Measurements from ENCODE around the gene SCAMP3.
"Not testable (repeated sequence)": the region's sequence is repeated elsewhere in the genome, so short reads cannot be mapped to it uniquely, and the experiment has no call there.

The SCAMP3 gene

DNA sequence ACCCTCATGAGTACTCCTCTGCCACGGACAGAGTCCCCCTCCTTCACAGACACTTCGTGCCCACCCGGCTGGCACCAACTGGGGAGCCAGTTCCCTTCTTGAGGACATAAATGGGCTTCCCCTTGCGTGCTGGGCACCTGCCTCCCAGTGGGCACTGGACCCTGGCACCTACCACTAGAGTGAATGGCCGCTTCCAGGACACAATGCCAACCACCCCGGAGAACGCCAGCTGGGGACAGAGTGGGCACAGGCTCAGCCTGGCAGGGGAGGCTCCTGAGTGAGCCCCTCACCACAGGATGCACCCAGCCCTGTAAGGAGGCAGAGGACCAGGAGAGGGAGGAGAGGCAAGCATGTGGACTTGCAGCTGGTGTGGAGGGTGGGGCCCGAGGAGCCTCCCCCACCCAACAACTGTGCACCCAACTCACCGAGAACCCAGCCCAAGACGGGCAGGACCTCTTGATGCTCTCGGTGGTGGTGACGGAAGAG is 7.9 kb downstream of the SCAMP3 start:
- DNase-seq: no peak

DNA sequence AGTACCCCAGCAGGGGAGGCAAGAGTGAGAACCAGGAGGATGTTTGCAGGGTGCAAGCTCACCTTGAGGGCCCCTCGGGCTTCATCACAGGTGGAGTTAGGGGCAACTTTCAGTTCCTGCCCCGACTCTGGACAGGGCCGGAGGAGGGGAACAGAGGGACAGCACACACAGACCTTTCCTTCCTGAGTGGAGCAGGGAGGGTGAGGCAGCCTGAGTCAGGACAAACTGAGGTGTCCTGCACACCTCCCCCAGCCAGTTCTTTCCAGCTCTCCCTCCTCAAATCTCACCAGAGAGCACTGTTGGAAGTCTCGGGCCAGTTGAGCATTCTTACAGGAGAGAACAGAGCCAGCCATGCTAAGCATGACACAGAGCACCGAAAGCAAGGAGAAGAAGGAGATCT is 8.4 kb downstream of the SCAMP3 start:
- DNase-seq: no peak

DNA sequence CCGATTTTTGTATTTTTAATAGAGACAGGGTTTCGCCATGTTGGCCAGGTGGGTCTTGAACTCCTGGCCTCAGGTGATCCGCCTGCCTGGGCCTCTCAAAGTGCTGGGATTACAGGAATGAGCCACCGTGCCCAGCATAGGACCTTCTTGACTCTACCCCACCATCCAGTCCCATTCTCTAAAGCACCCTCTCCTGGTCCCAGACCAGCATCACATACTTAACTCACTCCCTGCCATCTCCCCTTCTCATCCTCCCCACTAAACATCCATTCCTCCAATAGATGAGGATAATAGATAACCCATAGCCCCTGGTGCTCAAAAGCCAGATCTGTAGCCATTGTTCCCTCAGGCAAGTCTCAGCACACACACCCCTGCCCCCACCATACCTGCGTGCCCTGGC is 9.0 kb downstream of the SCAMP3 start:
- DNase-seq: no peak

DNA sequence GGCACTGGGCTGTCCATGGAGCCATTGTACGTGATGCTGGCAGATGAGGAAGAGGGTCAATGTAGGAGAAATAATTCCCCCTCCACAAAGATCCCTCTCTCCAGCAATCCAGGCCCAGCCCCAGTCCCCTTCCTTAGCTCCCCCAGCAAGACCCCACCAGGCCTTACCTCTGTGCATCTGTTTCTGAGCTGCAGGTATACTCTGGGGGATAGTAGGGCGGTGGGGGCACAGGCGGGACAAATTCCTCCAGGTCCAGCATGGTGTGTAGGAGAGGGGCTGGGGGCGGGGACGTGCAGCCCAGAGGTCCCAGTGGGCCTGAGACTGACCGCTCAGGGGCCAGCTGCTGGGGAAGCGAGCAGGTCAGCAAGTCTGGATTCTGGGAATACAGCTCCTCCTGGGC is 10.6 kb downstream of the SCAMP3 start:
- DNase-seq: no peak

DNA sequence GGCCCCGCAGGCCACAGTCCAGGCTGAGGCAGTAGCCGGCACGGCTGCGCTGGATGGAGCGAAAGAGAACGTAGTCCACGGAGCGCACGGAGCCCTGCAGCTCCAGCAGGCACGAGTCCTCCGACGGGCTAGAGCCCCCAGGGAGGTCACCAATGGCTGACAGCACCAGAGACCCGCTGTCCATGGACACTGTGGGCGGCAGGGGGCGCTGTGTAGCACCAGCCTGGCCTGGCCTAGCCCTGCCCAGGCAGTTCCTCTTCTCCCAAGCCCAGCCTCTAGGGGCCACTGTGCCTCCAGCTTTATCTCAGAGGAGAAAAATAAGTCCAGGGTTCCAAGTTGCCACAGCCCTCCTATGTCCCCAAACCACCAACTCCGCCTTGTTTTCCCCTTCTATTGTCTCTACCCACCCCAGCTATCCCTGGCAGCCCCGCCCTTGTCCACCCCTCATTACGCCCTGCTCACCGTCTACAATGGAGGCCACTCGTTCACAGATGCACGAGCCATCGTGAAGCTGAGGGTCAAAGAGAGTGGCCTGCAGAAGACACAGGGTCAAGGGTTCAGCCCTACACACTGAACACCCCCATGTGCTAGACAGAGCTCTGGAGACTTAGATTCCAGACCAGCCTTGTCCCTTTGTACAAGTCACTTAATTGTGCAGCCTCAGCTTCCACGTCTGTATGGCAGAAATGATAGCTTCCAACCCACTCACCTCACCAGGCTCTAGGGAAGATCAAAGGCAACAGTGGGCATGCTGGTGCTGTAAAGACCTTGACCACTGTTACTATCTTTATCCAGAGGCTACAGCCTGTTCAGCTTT is 11.3 kb downstream of the SCAMP3 start:
- peak; percentile 92 for DNase-seq

DNA sequence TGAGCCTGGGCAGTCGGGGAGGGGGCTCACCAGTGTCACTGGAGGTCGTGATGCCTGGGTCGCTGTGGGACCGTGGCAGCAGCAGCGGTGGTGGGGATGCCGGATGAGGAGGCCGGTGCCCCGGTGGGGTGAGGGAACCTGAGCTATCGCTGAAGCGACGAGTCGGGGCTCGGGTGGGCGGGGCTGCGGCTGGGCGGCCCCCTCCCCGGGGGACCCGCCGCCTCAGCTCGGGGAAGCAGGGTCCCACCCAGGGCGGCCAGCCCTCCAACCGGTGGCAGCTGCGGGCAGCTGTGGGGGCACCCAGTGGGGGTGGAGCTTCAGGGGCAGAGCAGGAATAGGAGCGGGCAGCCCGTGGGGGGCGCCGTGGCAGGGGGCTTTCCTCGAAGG is 11.9 kb downstream of the SCAMP3 start:
- no peak for DNase-seq

DNA sequence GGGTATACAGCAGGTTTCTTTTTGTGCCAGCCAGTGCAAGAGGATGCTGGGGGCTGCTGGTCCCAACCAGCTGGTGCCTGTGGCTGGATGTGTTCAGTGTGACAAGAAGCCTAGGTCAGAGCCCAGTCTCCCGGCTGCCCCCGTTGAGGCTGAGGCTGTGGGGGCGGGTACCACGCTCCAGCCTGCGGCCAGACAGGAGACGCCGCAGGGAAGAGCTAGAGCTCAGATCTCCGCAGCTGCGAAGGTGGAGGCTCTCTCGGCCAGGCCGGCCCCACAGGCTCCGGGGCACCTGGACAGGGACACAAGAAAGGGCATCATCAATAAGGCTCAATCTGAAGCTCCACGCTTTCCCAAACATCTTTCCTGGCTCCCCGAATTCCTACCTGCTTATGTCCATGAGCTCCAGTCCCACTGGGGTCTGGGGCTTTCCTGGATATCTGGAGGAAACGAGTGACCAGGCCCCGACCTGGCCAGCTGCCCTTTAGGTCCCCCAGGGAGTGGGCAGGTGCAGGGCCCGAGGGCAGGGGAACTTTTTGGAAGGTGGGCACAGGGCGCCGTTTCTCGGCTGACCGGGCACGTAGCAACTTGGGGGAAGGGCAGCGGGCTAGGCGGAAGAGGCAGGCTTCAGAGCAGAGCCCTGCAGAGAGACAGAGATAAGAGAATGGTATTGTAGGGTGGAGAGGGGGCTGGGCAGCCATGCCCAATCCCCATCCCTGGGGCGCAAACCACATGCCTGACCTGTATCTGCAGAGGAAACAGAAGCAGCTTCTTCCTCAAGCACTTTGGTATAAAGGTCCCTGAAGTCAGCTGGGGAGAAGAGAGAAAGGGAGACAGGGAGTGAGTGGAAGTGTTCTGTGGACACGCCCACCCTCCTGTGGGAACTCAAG is 14.2 kb downstream of the SCAMP3 start:
- no peak for DNase-seq

DNA sequence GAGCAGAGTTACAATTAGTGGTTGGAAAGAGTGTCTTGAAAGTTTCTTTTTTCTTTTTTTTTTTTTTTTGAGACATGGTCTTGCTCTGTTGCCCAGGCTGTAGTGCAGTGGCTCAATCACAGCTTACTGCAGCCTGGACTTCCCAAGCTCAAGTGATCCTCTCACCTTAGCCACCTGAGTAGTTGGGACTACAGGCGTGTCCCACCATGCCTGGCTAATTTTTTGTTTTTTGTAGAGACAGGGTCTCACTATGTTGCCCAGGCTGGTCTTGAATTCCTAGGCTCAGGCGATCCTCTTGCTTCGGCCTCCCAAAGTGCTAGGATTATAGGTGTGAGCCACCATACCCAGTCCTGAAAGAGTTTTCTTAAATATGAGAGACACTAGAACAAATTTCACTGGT is 15.4 kb downstream of the SCAMP3 start:
- DNase-seq: not testable (repeated sequence)

DNA sequence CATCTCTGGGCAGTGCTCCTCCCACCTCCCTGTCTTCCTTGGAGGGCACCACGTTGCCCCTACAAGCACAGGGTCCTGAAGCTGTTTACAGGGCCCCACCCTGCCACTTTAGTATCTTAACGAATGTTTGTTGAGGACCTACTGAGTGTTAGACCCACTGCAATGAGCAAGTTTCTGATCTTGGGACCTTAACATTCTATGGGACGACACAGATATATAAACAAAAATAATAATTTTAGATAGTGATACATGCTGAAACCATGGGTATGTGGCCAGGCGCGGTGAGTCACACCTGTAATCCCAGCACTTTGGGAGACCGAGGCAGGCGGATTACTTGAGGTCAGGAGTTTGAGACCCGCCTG is 17.0 kb downstream of the SCAMP3 start:
- DNase-seq: no peak

DNA sequence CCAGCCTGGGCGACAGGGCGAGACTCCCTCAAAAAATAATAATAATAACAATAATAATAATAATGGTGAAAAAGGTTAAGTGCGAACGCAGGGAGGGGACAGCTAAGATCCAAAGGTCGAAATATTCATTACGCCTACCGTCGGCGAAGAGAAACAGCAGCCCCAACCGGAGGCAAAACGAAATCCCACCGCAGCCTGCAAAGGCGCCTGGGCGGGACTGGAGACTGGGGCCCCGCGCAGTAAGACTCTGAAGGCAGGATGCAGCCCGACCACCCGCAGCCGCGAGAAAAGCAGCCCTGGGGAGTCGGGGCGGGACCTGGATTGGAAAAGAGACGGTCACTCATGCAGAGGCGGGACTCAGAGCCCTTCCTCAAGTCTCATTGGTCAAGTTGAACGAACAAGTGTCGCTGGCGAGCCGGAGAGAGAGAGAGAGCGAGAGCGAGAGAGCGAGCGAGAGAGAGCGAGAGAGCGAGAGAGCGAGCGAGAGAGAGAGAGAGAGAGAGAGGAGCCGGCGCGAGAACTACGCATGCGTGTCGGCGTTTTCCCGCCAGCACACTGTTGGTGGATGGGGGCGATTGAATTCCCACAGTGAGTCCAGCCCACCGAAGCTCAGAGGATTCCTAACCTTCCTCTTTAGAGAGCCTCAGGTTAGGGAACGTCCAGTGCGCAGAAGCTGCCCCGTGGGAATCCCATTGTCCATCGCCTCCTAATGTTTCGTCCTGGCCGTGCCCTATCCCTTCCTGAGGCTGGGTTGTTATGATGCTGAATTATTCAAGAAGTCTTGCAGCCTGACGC is 17.6 kb downstream of the SCAMP3 start:
- peak; percentile 98 for DNase-seq

DNA sequence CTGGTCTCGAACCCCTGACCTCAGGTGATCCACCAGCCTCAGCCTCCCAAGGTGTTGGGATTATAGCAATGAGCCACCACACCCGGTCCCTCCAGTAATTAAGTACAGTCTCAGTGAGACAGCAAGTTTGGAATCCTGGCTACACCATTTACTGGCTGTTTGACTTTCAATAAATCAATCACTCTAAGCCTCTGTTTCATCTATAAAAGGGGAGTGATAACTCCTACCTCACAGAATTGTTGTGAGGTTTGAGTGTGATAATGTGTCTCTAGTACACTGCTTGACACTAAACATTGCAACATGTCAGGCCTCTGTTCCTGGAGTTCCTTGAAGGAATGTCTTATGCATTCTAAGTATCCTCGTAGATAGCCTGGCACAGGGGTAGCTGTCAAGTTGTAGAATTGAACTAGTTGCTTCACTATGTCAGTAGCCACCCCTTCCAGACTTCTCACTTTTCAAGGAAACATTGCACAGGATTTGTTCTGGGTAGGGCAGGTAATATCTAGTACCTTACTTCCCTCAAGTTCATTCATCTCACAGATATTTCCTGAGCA is 19.3 kb downstream of the SCAMP3 start:
- no peak for DNase-seq

DNA sequence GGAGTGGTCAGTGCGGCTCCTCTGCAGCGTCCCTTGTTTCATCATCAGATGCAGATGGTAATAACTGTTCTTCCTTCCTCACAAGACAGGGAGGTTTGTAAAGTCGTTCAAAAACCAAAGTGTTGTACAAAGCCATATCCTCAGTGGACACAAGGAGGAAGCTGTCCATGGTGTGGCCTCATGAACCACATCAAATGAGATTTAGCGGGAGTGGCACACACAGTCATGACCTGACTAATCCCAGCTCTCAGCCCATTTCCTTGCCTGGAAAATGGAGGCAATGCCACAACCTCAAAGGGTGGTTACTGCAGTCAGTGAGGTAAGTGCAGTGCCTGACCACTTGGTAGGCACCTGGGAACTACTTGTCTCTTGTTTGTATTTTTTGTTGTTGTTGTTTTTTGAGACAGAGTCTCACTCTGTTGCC is 20.3 kb downstream of the SCAMP3 start:
- DNase-seq: no peak

DNA sequence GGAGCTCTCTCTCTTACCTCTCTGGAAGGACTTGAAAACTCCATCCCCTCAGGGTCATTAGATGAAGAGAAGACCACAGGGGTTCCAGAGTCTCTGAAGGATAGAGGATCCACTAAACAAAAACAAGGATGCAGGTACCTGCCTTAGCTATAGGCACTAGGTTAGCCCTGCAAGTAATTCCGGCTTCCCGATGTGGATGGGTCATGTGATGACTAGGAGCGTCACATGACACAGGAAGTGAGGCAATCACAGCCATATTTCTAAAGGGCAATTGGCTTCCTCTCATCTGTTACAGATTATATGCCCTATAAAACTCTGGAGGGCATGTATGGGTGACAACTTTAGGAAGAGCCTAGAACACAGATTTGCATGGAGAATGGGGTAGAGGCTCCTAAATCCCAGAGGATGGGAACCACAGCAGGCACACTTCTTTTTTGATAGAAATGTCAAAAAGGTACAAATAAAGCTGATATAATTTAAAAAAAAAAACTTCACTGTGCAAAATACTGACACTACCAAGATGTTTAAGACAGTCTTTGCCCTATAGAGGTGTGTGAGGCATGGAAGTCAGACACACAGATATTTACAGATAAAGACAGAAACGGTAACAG is 21.0 kb downstream of the SCAMP3 start:
- DNase-seq: peak; percentile 82

DNA sequence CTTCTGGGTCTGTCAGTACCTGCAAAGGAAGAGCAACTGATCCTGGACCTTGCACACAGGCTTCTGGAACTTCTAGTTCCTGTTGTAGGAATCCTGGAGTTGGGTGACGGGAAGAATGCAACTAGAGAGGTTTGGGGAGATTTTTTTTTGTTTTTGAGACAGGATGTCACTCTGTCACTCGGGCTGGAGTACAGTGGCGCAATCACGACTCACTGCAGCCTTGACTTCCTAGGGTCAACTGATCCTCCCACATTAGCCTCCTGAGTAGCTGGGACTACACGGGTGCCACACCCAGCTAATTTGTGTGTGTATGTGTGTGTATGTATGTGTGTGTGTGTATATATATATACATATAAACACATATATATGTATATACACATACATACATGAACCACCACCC is 25.7 kb downstream of the SCAMP3 start:
- DNase-seq: no peak

DNA sequence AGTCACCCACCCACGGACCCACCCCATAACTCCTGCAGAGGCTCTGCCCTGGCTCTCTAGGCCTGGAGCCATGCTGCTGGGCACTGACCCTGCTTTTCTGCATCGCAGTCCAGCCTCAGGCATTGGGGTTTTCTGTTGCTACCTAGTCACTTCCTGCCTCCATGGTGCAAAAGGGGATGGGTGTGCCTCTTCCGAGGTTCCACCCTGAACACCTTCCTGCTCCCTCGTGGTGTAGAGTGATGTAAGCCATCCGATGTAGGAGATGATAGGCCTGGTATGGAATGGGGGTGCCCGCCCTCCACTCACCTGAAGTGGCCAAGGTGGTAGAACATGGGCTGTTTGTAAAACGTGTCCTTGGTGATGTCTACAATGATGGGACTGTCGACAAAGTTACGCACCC is 26.8 kb downstream of the SCAMP3 start:
- not testable (repeated sequence) for DNase-seq

DNA sequence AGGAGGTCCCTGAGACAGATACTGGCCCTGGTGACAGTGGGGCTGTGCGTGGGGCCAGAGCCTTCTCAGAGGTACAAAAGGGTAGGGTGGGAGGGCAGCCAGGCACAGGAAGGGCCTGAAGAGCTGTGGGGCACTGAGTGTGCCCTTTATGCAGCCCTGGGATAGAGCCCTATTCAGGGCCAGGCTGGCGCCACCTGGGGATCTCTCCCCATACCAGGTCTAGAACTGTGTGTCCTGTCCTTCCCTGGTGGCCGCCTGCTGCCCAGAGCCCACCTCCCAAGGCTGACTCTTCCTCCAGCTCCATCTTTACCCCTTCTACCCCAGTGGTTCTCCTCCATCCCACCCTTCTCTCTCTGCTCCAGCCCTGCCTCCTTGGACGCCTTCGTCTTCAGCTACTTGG is 28.7 kb downstream of the SCAMP3 start:
- DNase-seq: not testable (repeated sequence)

DNA sequence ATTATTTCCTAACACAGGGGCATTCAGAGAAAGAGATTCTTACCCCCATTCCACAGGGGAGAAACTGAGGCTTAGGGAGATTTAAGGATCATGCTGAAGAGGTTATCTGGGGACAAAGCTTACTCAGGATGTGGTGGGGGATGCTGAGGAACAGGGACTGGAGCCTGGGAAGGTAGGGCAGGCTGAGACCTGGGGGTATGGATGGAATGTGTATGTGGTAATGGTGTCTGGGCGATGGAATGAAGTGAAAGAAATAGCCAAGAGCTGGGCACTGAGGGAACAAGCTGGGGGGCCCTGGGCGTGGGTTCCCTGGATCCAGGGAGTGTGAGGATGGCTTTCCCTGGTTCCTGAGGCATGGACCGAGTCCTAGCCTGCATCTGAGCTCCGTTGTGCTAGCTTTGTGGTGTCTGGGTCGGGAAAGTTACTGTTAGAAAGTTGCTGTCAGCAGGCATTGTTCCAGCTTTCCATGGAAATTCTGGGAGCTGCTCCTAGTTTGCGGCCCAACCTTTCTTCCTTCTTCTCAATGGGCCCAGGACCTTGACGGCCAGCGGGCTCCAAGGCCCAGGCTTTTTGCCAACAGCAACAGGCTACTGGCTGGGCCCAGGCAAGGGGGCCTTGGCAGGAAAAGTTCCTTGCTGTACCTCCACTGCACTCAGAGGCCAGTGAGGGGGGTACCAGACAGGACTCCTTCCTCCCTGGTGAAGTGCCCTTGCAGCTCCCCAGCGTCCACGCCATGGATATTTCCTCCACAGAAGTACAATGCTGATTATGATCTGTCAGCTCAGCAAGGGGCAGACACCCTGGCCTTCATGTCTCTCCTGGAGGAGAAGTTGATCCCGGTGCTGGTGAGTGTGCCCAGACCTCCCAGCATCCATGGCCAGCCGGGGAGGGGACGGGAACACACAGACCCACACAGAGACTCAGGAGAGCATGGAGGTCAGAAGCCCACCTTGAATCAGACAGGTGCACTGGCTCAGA is 29.9 kb downstream of the SCAMP3 start:
- not testable (repeated sequence) for DNase-seq

DNA sequence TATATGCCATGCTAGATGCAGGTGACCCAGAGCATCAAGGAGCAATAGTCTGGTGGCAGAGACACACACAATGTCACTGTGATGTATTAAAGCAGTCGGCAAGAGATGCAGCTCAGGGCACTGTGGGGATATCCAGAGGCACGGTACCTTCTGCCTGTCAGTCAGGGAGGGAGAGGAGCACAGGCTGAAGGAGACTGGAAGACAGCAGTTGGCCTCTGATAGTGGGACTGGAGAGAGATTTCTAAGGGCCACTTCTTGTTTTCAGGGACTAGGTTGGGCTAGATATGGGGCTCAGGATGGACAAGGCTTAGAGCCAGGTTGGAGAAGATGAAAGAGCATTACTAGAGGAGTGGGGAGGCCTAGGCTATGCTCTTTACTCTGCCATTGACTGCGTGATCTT is 30.9 kb downstream of the SCAMP3 start:
- not testable (repeated sequence) for DNase-seq

DNA sequence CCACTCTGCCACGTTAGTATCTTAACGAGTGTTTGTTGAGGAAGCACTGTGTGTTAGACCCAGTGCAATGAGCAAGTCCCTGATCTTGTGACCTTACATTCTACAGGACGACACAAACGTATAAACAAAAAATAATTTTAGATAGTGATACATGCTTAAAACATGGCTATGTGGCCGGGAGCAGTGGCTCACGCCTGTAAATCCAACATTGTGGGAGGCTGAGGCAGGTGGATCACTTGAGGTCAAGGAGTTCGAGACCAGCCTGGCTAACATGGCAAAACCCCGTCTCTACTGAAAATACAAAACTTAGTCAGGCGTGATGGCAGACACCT is 34.1 kb downstream of the SCAMP3 start:
- no peak for DNase-seq

DNA sequence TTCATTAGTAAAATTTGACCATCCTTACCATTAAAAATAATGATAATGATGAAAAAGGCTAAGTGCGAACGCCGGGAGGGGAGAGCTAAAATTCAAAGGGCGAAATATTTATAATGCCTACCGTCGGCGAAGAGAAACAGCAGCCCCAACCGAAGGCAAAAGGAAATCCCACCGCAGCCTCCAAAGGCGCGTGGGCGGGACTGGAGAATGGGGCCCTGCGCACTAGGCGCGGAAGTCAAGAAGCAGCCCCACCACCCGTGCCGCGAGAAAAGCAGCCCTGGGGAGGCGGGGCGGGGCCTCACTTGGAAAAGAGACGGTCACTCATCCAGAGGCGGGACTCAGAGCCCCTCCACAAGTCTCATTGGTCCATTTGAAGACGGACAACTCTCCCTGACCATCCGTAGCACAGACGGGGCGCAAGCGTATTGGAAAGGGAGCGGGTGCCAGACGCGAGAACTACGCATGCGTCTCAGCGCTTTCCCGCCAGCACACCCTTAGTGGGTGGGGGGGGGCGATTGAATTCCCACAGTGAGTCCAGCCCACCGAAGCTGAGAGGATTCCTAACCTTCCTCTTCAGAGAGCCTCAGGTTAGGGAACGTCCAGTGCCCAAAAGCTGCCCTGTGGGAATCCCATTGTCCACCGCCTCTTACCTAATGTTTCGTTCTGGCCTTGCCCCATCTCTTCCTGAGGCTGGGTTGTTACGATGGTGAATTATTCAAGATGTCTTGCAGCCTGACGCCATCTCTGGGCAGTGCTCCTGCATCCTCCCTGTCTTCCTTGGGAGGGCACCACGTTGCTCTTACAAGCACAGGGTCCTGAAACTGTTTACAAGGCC is 34.7 kb downstream of the SCAMP3 start:
- peak; percentile 98 for DNase-seq

All from NCI-H510A treated with DMSO at 0.1 percent for 48 hours (cell line).